ENCODE results near the gene ZNF423.

The ZNF423 gene

GRCh38 chr16:49693445-49693844 lies 162.5 kb downstream of the ZNF423 start:
- no peak for TF ChIP-seq CTCF (IDR thresholded peaks at IDR 0.05)
- DNase-seq (ENCODE audit: low spot score), result no peak
- no peak overlapping the region for H3K4me3 ChIP-seq
- no peak overlapping the region for H3K27ac ChIP-seq

- TF ChIP-seq CTCF (IDR thresholded peaks at IDR 0.05), result no peak
- no peak for DNase-seq (ENCODE audit: low spot score)
- Histone ChIP-seq H3K27ac (no peak overlapping the region), H3K4me3 (no peak overlapping the region)
Observed at GRCh38 chr16:49690778-49691177, 165.1 kb downstream of the ZNF423 start.

- no peak for TF ChIP-seq CTCF (IDR thresholded peaks at IDR 0.05)
- Histone ChIP-seq H3K4me3 (no peak overlapping the region), H3K27ac (no peak overlapping the region)
- no peak for DNase-seq (ENCODE audit: low spot score)
Observed at GRCh38 chr16:49688036-49688697, 167.7 kb downstream of the ZNF423 start.

- DNase-seq (ENCODE audit: low spot score), result no peak
- no peak for TF ChIP-seq CTCF (IDR thresholded peaks at IDR 0.05)
- H3K27ac ChIP-seq, result no peak overlapping the region
- no peak overlapping the region for H3K4me3 ChIP-seq
Observed at GRCh38 chr16:49687476-49688002, 168.4 kb downstream of the ZNF423 start.

- no peak for TF ChIP-seq CTCF (IDR thresholded peaks at IDR 0.05)
- no peak overlapping the region for H3K27ac ChIP-seq
- H3K4me3 ChIP-seq, result no peak overlapping the region
- no peak for DNase-seq (ENCODE audit: low spot score)
Observed at GRCh38 chr16:49684696-49685095, 171.2 kb downstream of the ZNF423 start.

GRCh38 chr16:49682577-49683165 lies 173.2 kb downstream of the ZNF423 start:
- no peak overlapping the region for H3K27ac ChIP-seq
- no peak overlapping the region for H3K4me3 ChIP-seq
- no peak for DNase-seq (ENCODE audit: low spot score)
- TF ChIP-seq CTCF (IDR thresholded peaks at IDR 0.05), result no peak
